Left renal cortex interstitium (tissue), 4 donors: Measurements from ENCODE around the gene C11orf54. TPM values are rescaled to one million over a fixed set of nuclear protein-coding genes. Genes with fewer than 3 reads are reported as not detected.

Source experiments
- DNase-seq, 4 donors: peaks; one replicate each; pipeline ENCODE4 v3.0.0-alpha.2; 2013; ENCODE audit warnings: low read depth in 4 of 4, low spot score in 2 of 4, missing footprints in 1 of 4
- polyA plus RNA-seq, 4 donors: library from polyadenylated mRNA; unstranded; fragments of 120-200 nt; gene quantifications; one replicate each; pipeline ENCODE4 v1.2.1, GENCODE V29; 2013; ENCODE audit not compliant: insufficient read length in 4 of 4

The C11orf54 gene
- 100 to 1,000 TPM; 160 to 234 (median 180) TPM for polyA plus RNA-seq

- peak; percentile 93 to 99 (median 97) for DNase-seq
These were observed at the start of gene C11orf54, which contains the start of gene TAF1D for GRCh38 chr11:93741094-93741881. Gene C11orf54 (plus strand): TSS chr11:93741672. CDS start chr11:93747394, 5,722 bp downstream. Gene TAF1D (minus strand): TSS chr11:93741495. CDS start chr11:93739304, 2,191 bp downstream.

GRCh38 chr11:93694109-93694508 is 47.4 kb upstream of the C11orf54 start:
- no peak for DNase-seq

DNA sequence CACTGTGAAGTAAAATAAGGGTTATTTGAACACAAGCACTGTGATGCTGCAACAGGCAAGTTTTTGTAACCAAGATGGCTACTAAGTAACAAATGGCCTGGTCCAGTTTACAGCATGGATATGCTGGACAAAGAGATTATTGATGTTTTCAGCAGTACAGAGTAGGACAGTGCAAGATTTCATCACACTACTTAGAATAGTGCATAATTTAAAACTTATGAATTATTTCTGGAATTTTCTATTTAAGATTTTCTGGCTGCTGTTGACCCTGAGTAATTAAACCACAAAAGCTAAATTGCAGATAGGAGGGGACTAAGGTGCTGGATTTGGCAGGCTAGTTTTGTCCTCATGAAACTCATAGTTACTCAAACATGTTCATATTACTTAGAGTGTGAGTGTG is 46.9 kb upstream of the C11orf54 start:
- no peak for DNase-seq

DNA sequence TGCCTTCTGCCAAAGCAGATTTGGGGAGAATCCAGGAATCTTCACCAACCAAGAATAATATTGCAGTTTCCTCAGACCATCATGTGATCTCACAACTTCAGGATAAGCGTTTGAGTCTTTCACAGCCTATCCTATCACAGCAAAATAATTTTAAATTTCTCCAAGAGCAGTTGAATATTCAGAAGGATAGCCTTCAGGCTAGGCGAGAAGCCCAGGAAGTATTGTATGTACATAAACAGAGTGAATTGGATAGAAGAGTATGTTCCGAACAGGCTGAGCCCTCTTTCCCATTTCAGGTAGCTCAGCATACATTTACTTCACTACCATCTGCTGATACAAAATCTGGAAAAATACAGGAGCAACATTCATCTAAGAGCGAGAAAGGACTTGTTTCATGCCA is 43.9 kb upstream of the C11orf54 start:
- no peak for DNase-seq

- no peak for DNase-seq
These were observed 40.6 kb upstream of the C11orf54 start for GRCh38 chr11:93700830-93701229.

- DNase-seq = no peak
These were observed 37.2 kb upstream of the C11orf54 start for GRCh38 chr11:93704237-93704636.

DNA sequence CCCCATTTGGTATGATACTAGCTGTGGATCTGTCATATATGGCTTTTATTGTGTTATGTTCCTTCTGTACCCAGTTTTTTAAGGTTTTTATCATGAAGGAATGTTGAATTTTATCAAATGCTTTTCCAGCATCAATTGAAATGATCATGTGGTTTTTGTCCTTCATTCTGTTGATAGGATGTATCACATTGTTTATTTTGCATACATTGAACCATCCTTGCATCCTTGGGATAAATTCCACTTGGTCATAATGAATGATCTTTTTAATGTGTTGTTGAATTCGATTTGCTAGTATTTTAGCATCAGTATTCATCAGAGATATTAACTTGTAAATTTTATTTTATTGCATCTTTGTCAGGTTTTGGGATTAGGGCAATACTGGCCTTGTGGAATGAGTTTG is 31.2 kb upstream of the C11orf54 start:
- no peak for DNase-seq

DNA sequence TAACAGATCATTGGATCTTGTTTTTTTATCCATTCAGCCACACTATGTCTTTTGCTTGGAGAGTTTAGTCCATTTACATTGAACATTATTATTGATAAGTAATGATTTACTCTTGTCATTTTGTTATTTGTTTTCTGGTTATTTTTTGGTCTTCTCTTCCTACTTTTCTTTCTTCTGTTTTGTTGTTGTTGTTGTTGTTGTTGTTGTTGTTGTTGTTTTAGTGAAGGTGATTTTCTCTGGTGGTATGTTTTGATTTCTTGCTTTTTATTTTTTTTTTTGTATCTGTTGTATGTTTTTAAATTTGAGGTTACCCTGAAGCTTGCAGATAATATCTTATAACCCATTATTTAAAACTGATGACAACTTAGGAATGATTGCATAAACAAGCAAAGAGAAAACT is 28.8 kb upstream of the C11orf54 start:
- DNase-seq = no peak

GRCh38 chr11:93715797-93716396 is 25.6 kb upstream of the C11orf54 start:
- DNase-seq = no peak

DNA sequence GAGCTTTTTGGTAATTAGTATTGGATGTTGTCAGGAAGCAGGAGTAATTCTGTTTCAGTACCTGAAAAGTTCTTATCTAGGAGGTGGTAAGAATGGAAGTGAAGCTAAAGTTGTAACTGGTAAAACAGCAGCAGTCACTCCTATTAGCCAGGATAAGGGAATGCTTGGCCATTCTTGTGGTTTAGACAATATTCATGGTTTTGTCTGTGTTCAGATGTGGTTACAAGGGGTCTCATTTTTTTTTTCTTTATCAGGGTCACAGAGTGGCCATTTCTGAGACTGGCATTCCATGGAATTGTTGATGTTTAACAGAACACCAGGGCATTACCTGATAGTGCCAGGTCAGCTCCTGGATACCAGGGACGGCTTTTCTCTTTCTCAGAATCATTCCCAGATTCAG is 24.0 kb upstream of the C11orf54 start:
- no peak for DNase-seq

DNA sequence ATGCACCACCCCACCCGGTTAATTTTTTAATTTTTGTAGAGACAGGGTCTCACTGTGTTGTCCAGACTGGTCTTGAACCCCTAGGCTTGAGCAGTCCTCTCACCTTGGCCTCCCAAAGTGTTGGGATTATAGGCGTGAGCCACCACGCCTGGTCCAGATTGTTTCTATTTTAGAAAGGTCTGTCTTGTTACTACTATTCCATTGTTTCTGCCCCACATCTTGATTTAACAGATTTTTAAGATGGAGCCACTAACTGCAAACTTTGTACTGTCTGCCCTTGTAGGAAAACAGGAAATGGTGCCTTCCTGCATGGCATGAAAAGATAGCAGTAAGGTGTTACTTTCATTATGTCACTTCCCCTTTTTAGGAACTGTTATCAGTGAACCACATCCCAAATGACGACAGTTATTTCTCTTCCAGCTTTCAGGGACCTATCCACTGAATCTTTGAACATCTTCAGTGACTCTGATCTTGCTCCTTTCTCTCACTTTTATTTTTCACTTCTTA is 23.4 kb upstream of the C11orf54 start:
- DNase-seq = no peak

- DNase-seq = no peak
These were observed 22.2 kb upstream of the C11orf54 start for GRCh38 chr11:93719310-93719709.

DNA sequence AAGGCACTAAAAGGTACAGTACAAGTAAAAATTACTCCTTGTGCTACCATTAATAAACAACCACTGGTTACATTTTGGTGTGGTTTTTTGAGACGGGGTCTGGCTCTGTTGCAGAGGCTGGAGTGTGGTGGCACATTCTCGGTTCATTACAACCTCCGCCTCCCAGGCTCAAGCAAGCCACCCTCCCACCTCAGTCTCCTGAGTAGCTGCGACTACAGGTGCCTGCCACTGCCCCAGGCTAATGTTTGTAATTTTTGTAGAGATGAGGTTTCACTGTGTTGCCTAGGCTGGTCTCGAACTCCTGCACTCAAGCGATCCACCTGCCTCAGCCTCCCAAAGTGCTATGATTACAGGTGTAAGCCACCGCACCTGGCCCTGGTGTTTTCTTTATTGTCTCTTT is 20.9 kb upstream of the C11orf54 start:
- no peak for DNase-seq

GRCh38 chr11:93724089-93724488 is 17.4 kb upstream of the C11orf54 start:
- no peak for DNase-seq

DNA sequence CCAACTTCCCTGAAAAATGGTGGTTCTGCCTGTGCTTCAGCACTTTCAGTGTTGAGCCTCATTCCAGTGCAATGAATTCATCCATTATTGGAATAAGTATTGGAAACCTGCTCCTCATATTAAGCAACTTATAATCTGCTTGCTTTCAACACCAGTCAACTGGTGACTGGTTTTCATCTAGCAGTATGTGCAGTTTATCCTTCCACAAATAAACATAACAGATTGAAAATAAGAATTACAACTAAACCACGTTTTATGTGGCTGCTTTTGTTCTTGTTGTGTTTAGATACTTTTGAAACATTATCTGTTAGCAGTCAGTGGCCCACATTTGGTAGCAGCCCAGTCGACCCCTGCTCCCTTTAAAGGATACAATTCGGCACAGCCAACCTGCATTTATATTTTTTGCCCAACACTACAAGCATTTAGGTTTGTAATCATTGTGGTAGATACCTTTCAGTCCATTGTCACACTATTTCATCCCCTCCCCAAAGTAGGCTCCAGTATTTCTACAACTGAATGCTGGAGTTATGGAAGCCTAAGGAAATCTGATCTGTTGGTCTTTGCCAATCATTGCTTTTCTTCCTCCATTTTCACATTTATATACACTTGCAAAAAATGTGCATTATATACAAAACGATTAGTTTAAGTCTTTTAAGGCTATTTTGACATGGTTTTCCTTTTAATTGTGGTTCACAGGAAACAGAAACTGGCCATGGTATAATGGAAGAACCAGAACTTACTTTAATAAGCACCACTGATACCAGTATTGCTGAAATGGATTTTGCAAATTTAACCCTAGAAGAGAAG is 13.3 kb upstream of the C11orf54 start:
- DNase-seq = no peak

DNA sequence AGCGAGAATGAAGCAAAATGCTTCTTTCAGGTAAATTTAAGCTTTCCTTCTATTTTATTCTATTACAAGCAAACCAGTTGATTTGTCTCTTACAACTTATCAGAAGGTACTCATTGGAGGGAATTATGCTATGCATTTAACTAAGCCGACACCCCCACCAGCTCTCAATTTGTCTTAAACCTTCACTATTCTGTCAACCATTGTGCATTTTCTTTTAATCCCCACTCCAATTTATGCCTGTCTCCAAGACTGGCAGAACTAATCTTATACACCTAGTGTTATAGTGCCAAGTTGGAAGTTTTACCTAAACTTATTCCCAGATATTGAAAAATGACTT is 12.7 kb upstream of the C11orf54 start:
- no peak for DNase-seq

GRCh38 chr11:93729129-93729616 is 12.3 kb upstream of the C11orf54 start:
- DNase-seq = no peak

DNA sequence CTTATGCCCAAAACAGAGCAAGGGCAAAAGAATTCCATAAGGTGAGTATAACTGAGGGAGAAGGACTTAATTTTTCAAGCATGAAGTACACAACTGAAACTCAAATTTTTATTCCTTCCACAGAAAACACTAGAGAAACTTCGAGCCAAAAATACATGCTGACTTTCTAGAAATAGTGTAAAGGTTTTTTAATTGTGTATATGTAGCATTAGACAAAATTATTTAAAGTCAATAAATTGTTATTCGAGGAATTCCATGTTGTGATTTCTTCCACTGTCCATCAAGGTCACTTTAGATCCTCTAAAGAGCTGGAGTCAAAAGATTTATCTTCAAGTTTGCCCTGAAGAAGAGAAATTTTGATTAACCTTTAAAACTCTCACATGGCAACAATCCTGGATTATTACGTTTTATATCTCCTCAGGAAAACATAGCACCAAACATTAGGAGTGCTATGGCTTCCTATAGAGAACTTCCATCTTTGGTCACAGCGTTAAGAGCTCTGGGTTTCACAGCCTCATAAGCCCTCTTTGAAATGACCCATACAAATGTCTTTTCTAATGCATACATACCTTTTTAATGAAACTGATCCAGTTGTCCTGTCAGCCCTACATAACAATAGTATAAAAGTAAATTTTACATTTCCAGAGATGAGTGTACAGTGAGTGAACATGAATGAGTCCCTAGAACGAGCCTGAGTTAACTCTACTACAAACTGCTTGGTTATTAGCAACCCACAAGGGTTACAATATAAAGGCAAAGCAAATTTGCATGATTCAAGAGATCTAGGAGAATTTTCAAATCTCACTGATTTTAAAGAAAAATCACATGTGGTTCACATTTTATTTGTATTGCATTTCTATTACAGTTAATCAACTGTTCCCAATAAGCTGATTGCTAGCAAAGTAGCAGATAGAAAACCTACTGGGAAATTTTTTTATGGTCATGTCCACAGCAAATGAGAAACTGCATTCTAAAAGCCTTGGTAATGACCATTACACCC is 11.1 kb upstream of the C11orf54 start:
- DNase-seq = no peak

DNA sequence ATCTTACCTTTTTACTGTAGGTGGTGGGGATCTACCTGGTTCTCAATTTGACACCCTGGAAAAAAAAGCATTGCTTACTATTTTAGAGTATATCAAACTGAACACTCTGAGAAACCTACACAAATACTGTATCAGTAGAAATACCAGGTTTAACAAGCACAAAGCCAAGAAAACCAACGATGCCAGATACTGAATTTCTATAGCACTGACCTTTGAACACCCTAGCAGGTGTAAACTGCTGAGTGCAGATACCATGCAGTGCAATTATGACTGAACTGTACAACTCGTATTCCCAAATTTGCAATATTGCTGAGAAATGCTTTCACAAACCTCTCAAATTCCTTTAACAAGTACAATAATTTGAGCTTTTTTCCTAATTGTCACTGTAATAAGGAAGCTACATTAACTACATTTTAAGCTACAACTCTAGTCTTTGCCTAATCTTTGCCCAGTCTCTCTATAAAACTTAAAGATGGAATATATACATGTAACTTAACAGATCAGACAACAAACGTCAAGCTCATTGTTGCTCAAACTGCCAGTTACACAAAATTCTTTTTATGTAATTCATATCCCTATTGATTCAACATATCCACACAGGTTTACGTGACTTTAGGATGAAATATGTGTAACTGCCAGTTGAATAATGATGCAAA is 9.1 kb upstream of the C11orf54 start:
- no peak for DNase-seq
